Measurements from ENCODE around the gene PFKFB2.
"Not testable (repeated sequence)": the region's sequence is repeated elsewhere in the genome, so short reads cannot be mapped to it uniquely, and the experiment has no call there.

PFKFB2 gene

DNA sequence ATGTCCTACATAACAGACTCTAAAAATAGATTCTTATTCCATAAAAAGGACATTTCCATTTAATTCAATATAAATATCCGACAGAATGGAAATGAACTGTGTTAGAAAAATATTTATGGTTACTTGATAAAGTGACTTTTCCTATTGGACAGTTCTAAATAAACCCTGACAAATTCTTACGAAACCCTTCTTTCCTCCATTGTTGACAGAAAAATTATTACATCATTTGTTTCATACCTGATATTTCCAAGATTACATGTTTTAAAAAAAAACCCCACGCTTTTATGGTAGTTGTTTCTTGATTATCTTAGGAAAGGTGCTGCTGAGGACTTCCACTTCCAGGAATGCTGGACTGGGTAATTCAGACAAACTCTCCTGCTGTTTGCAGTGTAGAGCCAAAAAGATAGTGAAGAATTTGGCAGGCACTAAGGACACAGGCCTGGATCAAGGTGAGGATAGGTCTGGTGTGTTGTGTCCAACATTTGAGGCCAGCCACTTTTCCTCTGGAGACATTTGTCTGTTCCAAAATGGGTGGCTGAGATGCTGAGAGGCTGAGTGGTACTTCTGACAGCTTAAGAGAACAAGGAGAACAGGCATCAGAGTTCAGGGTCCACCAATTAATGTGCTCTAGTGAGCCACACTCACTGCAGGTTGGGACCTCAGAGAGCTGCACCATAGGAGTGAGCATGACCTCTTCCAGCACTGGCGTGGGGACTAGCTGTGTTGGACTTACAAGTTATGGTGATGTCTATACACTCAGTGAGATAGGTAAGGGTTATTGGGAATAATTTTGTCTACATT lies 13.5 kb upstream of the PFKFB2 start:
- Histone ChIP-seq H3K27ac (ENCODE audit: low read depth, low read length) (no peak overlapping the region), H4K20me1 (ENCODE audit: control insufficient read depth, insufficient read depth, low read depth, low read length) (no peaks in the 10 kb centered on the region)

DNA sequence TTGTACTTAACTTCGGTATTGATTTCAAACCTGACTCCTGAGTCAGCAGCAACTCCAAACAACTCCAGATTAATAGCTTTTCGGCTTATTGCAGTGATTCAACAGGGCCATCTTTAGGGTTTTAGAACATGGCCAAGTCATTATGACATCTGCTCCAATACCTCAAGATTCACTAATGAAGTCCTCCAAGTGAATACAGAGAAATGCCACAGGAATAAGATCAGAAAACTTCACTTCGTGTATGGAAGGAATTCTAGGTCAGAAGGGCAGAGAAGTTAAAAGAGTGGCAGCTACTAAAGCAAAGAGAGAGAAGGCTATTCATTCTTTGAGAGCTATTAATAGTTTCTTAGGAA lies 12.9 kb upstream of the PFKFB2 start:
- Histone ChIP-seq H3K27me3 (ENCODE audit: control insufficient read depth, low read length) (peaks cover 18% of the 10 kb centered on the region), H3K27ac (ENCODE audit: low read depth, low read length) (no peak overlapping the region), H3K4me3 (ENCODE audit: low read length) (no peak overlapping the region), H3K4me2 (ENCODE audit: low read length) (no peak overlapping the region), H3K9me2 (replicated peaks; ENCODE audit: control insufficient read depth, low read length) (no peaks in the 10 kb centered on the region), H3K36me3 (ENCODE audit: control insufficient read depth, low read length) (peaks cover 3% of the 10 kb centered on the region), H4K20me1 (ENCODE audit: control insufficient read depth, insufficient read depth, low read depth, low read length) (no peaks in the 10 kb centered on the region), H3K4me1 (ENCODE audit: control insufficient read depth, low read length) (no peaks in the 10 kb centered on the region), H3F3A (ENCODE audit: control insufficient read depth, insufficient read depth) (no peaks in the 10 kb centered on the region), H3K79me2 (ENCODE audit: control insufficient read depth, low read length) (no peaks in the 10 kb centered on the region), H3K9me3 (ENCODE audit: control insufficient read depth, insufficient read depth, low read length) (no peaks in the 10 kb centered on the region)
- TF ChIP-seq, protein P1, sequence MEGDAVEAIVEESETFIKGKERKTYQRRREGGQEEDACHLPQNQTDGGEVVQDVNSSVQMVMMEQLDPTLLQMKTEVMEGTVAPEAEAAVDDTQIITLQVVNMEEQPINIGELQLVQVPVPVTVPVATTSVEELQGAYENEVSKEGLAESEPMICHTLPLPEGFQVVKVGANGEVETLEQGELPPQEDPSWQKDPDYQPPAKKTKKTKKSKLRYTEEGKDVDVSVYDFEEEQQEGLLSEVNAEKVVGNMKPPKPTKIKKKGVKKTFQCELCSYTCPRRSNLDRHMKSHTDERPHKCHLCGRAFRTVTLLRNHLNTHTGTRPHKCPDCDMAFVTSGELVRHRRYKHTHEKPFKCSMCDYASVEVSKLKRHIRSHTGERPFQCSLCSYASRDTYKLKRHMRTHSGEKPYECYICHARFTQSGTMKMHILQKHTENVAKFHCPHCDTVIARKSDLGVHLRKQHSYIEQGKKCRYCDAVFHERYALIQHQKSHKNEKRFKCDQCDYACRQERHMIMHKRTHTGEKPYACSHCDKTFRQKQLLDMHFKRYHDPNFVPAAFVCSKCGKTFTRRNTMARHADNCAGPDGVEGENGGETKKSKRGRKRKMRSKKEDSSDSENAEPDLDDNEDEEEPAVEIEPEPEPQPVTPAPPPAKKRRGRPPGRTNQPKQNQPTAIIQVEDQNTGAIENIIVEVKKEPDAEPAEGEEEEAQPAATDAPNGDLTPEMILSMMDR (IDR thresholded peaks at IDR 0.05; ENCODE audit: low read depth, low read length, poor library complexity, severe bottlenecking) = no peak
- TF ChIP-seq EZH2phosphoT487 (IDR thresholded peaks at IDR 0.05; ENCODE audit: borderline replicate concordance, low read length) = no peak

More for the DNA sequence above, 13.5 kb upstream of the PFKFB2 start:
- no peaks in the 10 kb centered on the region for H3K9me3 ChIP-seq (ENCODE audit: control insufficient read depth, insufficient read depth, low read length)
- TF ChIP-seq EZH2phosphoT487 (IDR thresholded peaks at IDR 0.05; ENCODE audit: borderline replicate concordance, low read length) = no peak
- TF ChIP-seq, protein P1 (IDR thresholded peaks at IDR 0.05; ENCODE audit: low read depth, low read length, poor library complexity, severe bottlenecking) = no peak
- no peaks in the 10 kb centered on the region for H3K36me3 ChIP-seq (ENCODE audit: control insufficient read depth, low read length)
- no peaks in the 10 kb centered on the region for H3K9me2 ChIP-seq (replicated peaks; ENCODE audit: control insufficient read depth, low read length)
- H3K27me3 ChIP-seq (ENCODE audit: control insufficient read depth, low read length) = peaks cover 18% of the 10 kb centered on the region
- no peak overlapping the region for H3K4me3 ChIP-seq (ENCODE audit: low read length)
- no peak overlapping the region for H3K4me2 ChIP-seq (ENCODE audit: low read length)
- no peaks in the 10 kb centered on the region for H3F3A ChIP-seq (ENCODE audit: control insufficient read depth, insufficient read depth)
- H3K4me1 ChIP-seq (ENCODE audit: control insufficient read depth, low read length) = no peaks in the 10 kb centered on the region
- H3K79me2 ChIP-seq (ENCODE audit: control insufficient read depth, low read length) = no peaks in the 10 kb centered on the region

DNA sequence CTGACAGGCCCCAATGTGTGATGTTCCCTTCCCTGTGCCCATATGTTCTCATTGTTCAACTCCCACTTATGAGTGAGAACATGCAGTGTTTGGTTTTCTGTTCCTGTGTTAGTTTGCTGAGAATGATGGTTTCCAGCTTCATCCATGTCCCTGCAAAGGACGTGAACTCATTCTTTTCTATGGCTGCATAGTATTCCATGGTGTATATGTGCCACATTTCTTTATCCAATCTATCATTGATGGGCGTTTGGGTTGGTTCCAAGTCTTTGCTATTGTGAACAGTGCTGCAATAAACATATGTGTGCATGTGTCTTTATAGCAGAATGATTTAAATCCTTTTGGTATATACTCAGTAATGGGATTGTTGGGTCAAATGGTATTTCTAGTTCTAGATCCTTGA lies 11.7 kb upstream of the PFKFB2 start:
- H3K27ac ChIP-seq (ENCODE audit: low read depth, low read length); H3K79me2 ChIP-seq (ENCODE audit: control insufficient read depth, low read length); H3K9me3 ChIP-seq (ENCODE audit: control insufficient read depth, insufficient read depth, low read length); H4K20me1 ChIP-seq (ENCODE audit: control insufficient read depth, insufficient read depth, low read depth, low read length); H3K36me3 ChIP-seq (ENCODE audit: control insufficient read depth, low read length); H3F3A ChIP-seq (ENCODE audit: control insufficient read depth, insufficient read depth); H3K4me1 ChIP-seq (ENCODE audit: control insufficient read depth, low read length); H3K4me2 ChIP-seq (ENCODE audit: low read length); H3K4me3 ChIP-seq (ENCODE audit: low read length); H3K9me2 ChIP-seq (replicated peaks; ENCODE audit: control insufficient read depth, low read length): not testable (repeated sequence)
- peaks cover 14% of the 10 kb centered on the region for H3K27me3 ChIP-seq (ENCODE audit: control insufficient read depth, low read length)

DNA sequence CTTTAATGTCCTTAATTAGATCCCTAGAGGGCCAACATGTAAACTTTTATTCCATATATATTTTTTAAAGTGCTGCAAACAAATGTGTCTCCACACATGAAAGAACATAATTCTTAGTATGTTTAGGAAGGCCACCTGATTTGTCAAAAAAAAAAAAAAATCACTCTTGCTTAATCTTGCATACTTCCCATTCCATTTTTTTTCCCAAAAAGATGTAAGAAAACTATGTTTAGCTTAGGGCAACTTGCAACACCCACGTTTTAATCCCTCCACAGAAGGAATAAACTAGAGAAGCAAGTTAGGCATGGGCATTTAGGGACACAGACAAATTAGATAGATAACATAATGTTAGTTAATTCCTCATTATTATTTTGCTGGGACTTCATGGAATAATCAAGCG lies 7.6 kb upstream of the PFKFB2 start:
- peaks cover 3% of the 10 kb centered on the region; the same call in 1 of the 2 replicates for H4K20me1 ChIP-seq (ENCODE audit: control insufficient read depth, insufficient read depth, low read depth, low read length)
- TF ChIP-seq EZH2phosphoT487 (IDR thresholded peaks at IDR 0.05; ENCODE audit: borderline replicate concordance, low read length) = no peak
- TF ChIP-seq, protein P1 (IDR thresholded peaks at IDR 0.05; ENCODE audit: low read depth, low read length, poor library complexity, severe bottlenecking) = no peak
- H3K27me3 ChIP-seq (ENCODE audit: control insufficient read depth, low read length) = peaks cover 5% of the 10 kb centered on the region
- H3K27ac ChIP-seq (ENCODE audit: low read depth, low read length) = no peak overlapping the region
- no peak overlapping the region for H3K4me2 ChIP-seq (ENCODE audit: low read length)
- H3F3A ChIP-seq (ENCODE audit: control insufficient read depth, insufficient read depth) = no peaks in the 10 kb centered on the region
- H3K4me1 ChIP-seq (ENCODE audit: control insufficient read depth, low read length) = peaks cover 4% of the 10 kb centered on the region
- H3K79me2 ChIP-seq (ENCODE audit: control insufficient read depth, low read length) = peaks cover 46% of the 10 kb centered on the region
- H3K36me3 ChIP-seq (ENCODE audit: control insufficient read depth, low read length) = peaks cover 33% of the 10 kb centered on the region
- no peaks in the 10 kb centered on the region for H3K9me3 ChIP-seq (ENCODE audit: control insufficient read depth, insufficient read depth, low read length)
- no peaks in the 10 kb centered on the region for H3K9me2 ChIP-seq (replicated peaks; ENCODE audit: control insufficient read depth, low read length)
- no peak overlapping the region for H3K4me3 ChIP-seq (ENCODE audit: low read length)

Data from DOHH2 (cell line).